OCI-LY1 (cell line): ENCODE data around the gene FILIP1L.

Source experiments
- CTCF ChIP-seq: fragments of 200-600 bp; sonication (generic), shearing (Covaris generic); IDR thresholded peaks from 2 replicates; pipeline ENCODE4 v1.5.1; 2017; ENCODE audit warnings: mild to moderate bottlenecking, antibody characterized with exemption, low read length, moderate library complexity, mixed read lengths
- EZH2 ChIP-seq: fragments of 200-600 bp; sonication (generic), shearing (Covaris generic); IDR thresholded peaks from 2 replicates; pipeline ENCODE4 v1.8.0; 2017; ENCODE audit warnings: borderline replicate concordance, mixed run types, mild to moderate bottlenecking, antibody characterized with exemption, low read length, moderate library complexity, mixed read lengths

- TF ChIP-seq CTCF (no peak), EZH2 (no peak)
Observed at GRCh38 chr3:99834211-99834957, 279.9 kb downstream of the FILIP1L start.
